Pancreas (tissue), 10 donors: ENCODE measurements around the gene MICAL3. TPM values are rescaled to one million over a fixed set of nuclear protein-coding genes. Genes with fewer than 3 reads are reported as not detected.

ENCODE experiments used
- ATAC-seq, 4 donors: fragments of 200-7000 bp; cut with Tn5 transposase; one replicate each; pipeline versions ENCODE4 v1.8.0 to v1.9.1; 2020; ENCODE audit warnings: mild to moderate bottlenecking in 4 of 4, moderate library complexity in 4 of 4
- DNase-seq, 6 donors: peaks; one replicate each; pipeline ENCODE4 v3.0.0-alpha.2; 2020
- FAIRE-seq: peaks from 2 replicates; lab custom pipeline; 2012; peaks lifted over from hg19 to GRCh38; lab: Jason Lieb, UNC
- H3K27ac ChIP-seq, 4 donors: fragments of 200-600 bp; sonication (generic); 1 replicate in 3 of 4; 2 replicates in 1 of 4; pipeline versions ENCODE4 v1.5.0 to v1.8.0; 2020
- H3K27me3 ChIP-seq, 4 donors: fragments of 200-600 bp; one replicate each; pipeline ENCODE4 v1.8.0; 2021
- H3K36me3 ChIP-seq, 3 donors: fragments of 200-600 bp; sonication (generic) in 1 of 3; one replicate each; pipeline versions ENCODE4 v1.5.0 to v1.8.0; 2020 to 2021
- H3K4me1 ChIP-seq, 3 donors: fragments of 200-600 bp; one replicate each; pipeline ENCODE4 v1.8.0; 2021
- H3K4me3 ChIP-seq, 4 donors: fragments of 200-600 bp; sonication (generic) in 2 of 4; one replicate each; pipeline versions ENCODE4 v1.5.0 to v1.8.0; 2020 to 2021
- H3K9me3 ChIP-seq, 4 donors: fragments of 200-600 bp; one replicate each; pipeline ENCODE4 v1.8.0; 2021
- WGBS, 2 donors: extraction: QIAGEN DNeasy Blood & Tissue Kit; methylation state at CpG; one replicate each; pipeline ENCODE4 v1.1.7; 2013; 5-methylcytosine and 5-hydroxymethylcytosine counted together
- intact Hi-C, 3 donors: fragments of 100-400 bp; cut with DNase I; formaldehyde crosslinking; loops; one replicate each; pipeline versions ENCODE4 v1.11.1 to v1.14.2; 2022
- polyA plus RNA-seq, 2 donors: library from polyadenylated mRNA; stranded (reverse); fragments of 200-250 nt; gene quantifications; one replicate each; pipeline ENCODE4 v1.2.3, GENCODE V29; 2013
- total RNA-seq, 6 donors: library from RNA; stranded (reverse); fragmentation: NEBNext Ultra II Directional in 4 of 6; extraction: Animal tissue kit (Norgen Biotek cat#: 25700) in 4 of 6; gene quantifications; one replicate each; pipeline versions ENCODE4 v1.2.1 to v1.2.4, GENCODE V29; 2021 to 2023
- TF ChIP-seq, protein P1 (sequence below), 4 donors: fragments of 200-600 bp; sonication (generic) in 3 of 4; IDR thresholded peaks; one replicate each; pipeline versions ENCODE4 v1.5.0 to v1.8.0; 2021; ENCODE audit warnings: antibody characterized with exemption in 4 of 4
- donor health status: healthy with polysubstance abuse.
- donor health status: DM: no; HTN: no; CAD: no; lungs with moderate emphysema.
- donor health status: DM: no; HTN: no; CAD: no.
- donor health status: control.
- donor health status: control.
- donor health status: Bipolar disorder and iron deficiency.
- donor health status: DM: yes; HTN: yes; CAD: no.
- donor health status: DM: no; HTN: no; CAD: no.
- donor health status: DM: no; HTN: no; CAD: no.
- donor health status: DM: yes; HTN: yes; CAD: no.

MICAL3 gene
- total and polyA plus RNA-seq, 8 donors: 5.9 to 56.8 (median 25.5) TPM

DNA sequence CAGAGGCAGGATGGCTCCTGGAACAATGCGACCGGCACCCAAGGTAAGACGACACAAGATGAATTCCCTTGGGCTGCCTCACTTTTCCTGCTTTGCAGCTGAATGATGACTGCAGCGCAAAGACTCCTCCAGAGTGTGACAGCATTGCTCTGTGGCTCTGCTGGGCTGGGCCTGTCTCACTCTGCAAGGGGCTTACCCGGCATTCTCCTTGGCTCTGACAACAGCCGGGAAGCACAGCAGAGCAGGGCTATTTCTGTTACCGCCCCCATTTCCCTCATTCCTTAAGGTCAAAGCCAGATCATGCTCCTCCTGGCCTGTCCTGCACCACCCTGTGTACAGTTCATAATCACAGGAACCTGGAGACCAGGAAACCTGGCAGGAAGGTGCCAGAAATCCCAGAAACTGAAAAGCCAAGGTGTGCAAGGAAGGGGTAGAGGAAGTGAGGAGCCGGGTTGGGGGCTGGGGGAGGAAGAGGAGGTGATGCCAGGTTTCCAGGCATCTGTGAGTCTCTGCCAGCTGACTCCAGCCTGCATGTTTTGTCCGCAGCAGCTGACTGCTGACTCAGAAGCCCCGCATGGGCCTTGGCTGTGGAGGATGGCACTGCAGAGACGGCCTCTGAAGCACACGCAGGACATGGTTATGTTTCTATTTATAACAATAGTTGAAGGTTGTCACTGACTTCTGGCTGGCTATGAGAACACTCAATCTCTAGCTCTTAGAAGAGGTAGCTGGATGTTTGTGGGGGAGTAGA, 113.6 kb downstream of the MICAL3 start:
- TF ChIP-seq, protein P1, sequence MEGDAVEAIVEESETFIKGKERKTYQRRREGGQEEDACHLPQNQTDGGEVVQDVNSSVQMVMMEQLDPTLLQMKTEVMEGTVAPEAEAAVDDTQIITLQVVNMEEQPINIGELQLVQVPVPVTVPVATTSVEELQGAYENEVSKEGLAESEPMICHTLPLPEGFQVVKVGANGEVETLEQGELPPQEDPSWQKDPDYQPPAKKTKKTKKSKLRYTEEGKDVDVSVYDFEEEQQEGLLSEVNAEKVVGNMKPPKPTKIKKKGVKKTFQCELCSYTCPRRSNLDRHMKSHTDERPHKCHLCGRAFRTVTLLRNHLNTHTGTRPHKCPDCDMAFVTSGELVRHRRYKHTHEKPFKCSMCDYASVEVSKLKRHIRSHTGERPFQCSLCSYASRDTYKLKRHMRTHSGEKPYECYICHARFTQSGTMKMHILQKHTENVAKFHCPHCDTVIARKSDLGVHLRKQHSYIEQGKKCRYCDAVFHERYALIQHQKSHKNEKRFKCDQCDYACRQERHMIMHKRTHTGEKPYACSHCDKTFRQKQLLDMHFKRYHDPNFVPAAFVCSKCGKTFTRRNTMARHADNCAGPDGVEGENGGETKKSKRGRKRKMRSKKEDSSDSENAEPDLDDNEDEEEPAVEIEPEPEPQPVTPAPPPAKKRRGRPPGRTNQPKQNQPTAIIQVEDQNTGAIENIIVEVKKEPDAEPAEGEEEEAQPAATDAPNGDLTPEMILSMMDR (IDR thresholded peaks at IDR 0.05): no peak
- intact Hi-C loops: no loop called here
- H3K4me1 ChIP-seq: peaks cover 0 to 10% (median 0%) of the 10 kb centered on the region in 3 donors
- H3K9me3 ChIP-seq: no peaks in the 10 kb centered on the region
- H3K36me3 ChIP-seq: peaks cover 0 to 5% (median 0%) of the 10 kb centered on the region in 3 donors
- H3K27me3 ChIP-seq: no peaks in the 10 kb centered on the region
- 32 to 48% methylated on average over 12 of the region's 12 CpGs for WGBS, 2 donors
- peak overlapping the region in 2 of 4 donors; percentile 7 to 63 for H3K27ac ChIP-seq
- no peak overlapping the region for H3K4me3 ChIP-seq
- FAIRE-seq (no peak), DNase-seq (peak in 3 of 6 donors; percentile 27 to 45 (median 45)), ATAC-seq (peak; percentile 54 to 87 (median 80))

DNA sequence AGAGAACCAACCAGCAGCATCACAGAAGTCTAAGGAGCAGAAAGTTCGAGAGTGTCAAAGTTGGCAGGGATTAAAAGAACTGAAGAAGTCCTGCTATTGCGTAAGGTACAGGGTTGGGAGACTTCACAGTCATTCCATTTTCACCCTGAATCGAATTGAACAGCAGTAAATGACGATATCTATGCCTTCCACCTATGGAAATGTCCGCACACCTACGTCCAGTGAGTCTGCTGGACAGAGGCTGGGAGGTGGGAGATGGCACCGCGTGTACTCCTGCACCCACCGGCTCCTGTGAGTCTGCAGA, 116.7 kb downstream of the MICAL3 start:
- ATAC-seq: no peak
- DNase-seq: no peak
- Histone ChIP-seq H3K27ac (no peak overlapping the region), H3K4me1 (peaks cover 8 to 18% (median 9%) of the 10 kb centered on the region in 3 donors), H3K4me3 (no peak overlapping the region), H3K9me3 (no peaks in the 10 kb centered on the region), H3K27me3 (no peaks in the 10 kb centered on the region), H3K36me3 (peaks cover 0 to 15% (median 0%) of the 10 kb centered on the region in 3 donors)
- TF ChIP-seq, protein P1 (IDR thresholded peaks at IDR 0.05): no peak
- 88 to 91% methylated on average over 9 of the region's 9 CpGs for WGBS, 2 donors
- intact Hi-C loops: loop anchor here in 1 of 3 donors (10.0 kb wide), 1 partner anchor 167 kb away; the partner anchor contains the start of gene PEX26
- no peak for FAIRE-seq

DNA sequence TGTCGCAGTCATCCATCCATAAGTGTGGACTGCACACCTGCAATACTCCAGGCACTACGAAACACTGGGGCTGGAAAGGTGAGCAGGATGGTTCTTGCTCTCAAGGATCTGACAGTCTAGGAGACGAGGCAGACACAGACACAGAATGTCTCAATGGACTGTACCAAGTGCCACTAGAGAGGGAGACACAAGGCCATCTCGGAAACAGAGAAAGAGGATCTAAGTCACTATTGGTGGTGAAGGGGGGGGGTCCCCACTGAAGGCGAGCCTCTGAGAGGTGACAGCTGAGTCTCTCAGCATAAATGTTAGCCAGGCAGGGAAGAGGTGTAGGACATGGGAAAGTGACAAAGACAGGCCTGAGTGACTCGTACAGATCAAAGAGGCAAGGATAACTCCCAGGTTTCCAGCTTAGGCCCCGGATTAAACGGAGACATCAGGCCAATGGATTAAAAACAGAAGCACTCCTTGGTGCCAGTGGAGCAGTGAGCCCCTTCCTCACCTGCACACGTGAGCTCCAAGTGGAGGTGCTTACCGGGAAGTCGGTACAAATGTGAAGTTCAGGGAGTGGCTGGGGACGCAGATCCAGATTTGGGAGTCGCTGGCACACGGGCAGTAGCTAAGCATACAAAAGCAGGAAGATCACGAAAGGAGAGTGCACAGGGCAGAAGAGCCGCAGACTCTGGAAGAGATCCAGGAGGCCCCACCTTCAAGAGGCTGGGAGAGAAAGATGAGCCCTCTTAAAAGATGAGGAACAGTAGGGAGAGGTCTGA, 117.2 kb downstream of the MICAL3 start:
- H3K4me3 ChIP-seq: no peak overlapping the region
- no peak overlapping the region for H3K27ac ChIP-seq
- peaks cover 0 to 15% (median 0%) of the 10 kb centered on the region in 3 donors for H3K36me3 ChIP-seq
- peaks cover 8 to 18% (median 9%) of the 10 kb centered on the region in 3 donors for H3K4me1 ChIP-seq
- TF ChIP-seq, protein P1 (IDR thresholded peaks at IDR 0.05): no peak
- DNase-seq: no peak
- H3K9me3 ChIP-seq: no peaks in the 10 kb centered on the region
- ATAC-seq: no peak
- WGBS, 2 donors: 91 to 93% methylated on average over 16 of the region's 16 CpGs
- no peaks in the 10 kb centered on the region for H3K27me3 ChIP-seq
- FAIRE-seq: no peak
- intact Hi-C loops: loop anchor here in 1 of 3 donors (10.0 kb wide), 1 partner anchor 168 kb away; the partner anchor contains the start of gene PEX26

DNA sequence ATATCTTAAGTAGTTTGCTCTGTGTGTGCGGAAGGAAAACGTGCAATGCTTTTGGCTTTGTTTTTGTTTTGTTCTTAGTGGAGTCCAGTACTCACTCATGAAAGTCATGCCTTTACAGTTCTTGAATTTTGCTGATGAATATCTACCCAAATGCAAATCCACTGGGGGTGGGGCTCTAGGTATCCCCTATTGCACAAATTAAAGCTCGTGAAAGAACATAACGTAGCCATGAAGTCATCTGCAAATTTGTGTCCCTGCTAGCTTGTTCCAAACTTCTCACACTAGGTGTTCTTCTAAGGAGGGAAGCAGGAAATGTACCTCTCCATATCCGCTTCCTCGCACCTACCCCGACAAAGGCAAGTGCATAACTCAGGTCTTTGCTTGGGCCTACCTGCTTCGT, 118.9 kb downstream of the MICAL3 start:
- FAIRE-seq (no peak), ATAC-seq (no peak), DNase-seq (no peak)
- no peaks in the 10 kb centered on the region for H3K9me3 ChIP-seq
- no peak overlapping the region for H3K27ac ChIP-seq
- H3K4me1 ChIP-seq: peaks cover 8 to 9% (median 8%) of the 10 kb centered on the region in 3 donors
- no peaks in the 10 kb centered on the region for H3K27me3 ChIP-seq
- 95 to 96% methylated on average over 8 of the region's 8 CpGs for WGBS, 2 donors
- intact Hi-C loops: loop anchor here in 1 of 3 donors (10.0 kb wide), 1 partner anchor 169 kb away; the partner anchor contains the start of gene PEX26
- H3K36me3 ChIP-seq: peaks cover 0 to 19% (median 0%) of the 10 kb centered on the region in 3 donors
- H3K4me3 ChIP-seq: no peak overlapping the region
- TF ChIP-seq, protein P1 (IDR thresholded peaks at IDR 0.05): no peak
